ENCODE measurements around the gene MYO1E. TPM values are rescaled to one million over a fixed set of nuclear protein-coding genes. Genes with fewer than 3 reads are reported as not detected.

The MYO1E gene
- total RNA-seq, 4 donors from 2014 or later = 245 to 380 (median 268) TPM

DNA sequence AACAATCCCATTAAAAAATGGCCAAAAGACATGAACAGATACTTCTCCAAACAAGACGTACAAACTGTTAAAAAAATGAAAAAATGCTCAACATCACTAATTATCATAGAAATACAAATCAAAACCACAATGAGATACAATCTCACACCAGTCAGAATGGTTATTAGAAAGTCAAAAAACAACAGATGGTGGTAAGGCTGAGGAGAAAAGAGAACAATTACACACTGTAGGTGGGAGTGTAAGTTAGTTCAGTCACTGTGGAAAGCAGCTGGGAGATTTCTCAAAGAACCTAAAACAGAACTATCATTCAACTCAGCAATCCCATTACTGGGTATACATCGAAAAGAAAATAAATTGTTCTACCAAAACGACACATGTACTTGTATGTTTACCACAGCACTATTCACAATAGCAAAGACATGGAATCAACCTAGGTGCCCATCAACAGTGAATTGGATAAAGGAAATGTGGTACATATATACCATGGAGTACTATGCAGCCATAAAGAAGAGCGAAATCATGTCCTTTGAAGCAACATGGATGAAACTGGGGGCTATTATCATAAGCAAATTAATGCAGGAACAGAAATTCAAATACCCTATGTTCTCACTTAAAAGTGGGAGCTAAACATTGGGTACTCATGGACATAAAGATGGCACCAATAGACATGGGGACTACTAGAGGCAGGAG lies 51.5 kb downstream of the MYO1E start:
- Histone ChIP-seq H3K4me1 (peaks cover 0 to 8% (median 0%) of the 10 kb centered on the region in 4 donors), H3K27ac (no peak overlapping the region), H3K36me3 (no peaks in the 10 kb centered on the region), H3K27me3 (no peaks in the 10 kb centered on the region), H3K4me3 (no peak overlapping the region), H3K9me3 (no peaks in the 10 kb centered on the region)
- no peak for DNase-seq
- TF ChIP-seq, protein P1, sequence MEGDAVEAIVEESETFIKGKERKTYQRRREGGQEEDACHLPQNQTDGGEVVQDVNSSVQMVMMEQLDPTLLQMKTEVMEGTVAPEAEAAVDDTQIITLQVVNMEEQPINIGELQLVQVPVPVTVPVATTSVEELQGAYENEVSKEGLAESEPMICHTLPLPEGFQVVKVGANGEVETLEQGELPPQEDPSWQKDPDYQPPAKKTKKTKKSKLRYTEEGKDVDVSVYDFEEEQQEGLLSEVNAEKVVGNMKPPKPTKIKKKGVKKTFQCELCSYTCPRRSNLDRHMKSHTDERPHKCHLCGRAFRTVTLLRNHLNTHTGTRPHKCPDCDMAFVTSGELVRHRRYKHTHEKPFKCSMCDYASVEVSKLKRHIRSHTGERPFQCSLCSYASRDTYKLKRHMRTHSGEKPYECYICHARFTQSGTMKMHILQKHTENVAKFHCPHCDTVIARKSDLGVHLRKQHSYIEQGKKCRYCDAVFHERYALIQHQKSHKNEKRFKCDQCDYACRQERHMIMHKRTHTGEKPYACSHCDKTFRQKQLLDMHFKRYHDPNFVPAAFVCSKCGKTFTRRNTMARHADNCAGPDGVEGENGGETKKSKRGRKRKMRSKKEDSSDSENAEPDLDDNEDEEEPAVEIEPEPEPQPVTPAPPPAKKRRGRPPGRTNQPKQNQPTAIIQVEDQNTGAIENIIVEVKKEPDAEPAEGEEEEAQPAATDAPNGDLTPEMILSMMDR (IDR thresholded peaks at IDR 0.05) = no peak
- TF ChIP-seq POLR2A (IDR thresholded peaks at IDR 0.05) = no peak

DNA sequence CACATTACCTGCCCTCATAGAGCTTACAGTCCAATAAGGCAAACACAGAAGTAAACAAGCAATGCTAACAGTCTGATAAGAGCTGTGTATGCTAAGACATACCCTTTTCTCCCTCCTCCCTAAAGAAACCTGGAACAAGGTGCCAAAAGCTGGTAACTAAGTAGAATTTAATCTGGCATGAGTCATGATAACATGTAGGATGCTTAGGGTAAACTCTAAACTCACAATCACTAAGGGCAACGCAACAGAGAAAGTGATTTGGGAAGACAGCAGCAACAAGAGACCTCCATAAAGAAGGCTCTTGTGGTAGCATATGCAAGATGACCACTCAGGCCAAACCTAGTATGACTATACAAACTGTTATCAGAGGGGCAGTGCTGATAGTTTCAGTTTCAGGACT lies 55.5 kb downstream of the MYO1E start:
- no peaks in the 10 kb centered on the region for H3K9me3 ChIP-seq

DNA sequence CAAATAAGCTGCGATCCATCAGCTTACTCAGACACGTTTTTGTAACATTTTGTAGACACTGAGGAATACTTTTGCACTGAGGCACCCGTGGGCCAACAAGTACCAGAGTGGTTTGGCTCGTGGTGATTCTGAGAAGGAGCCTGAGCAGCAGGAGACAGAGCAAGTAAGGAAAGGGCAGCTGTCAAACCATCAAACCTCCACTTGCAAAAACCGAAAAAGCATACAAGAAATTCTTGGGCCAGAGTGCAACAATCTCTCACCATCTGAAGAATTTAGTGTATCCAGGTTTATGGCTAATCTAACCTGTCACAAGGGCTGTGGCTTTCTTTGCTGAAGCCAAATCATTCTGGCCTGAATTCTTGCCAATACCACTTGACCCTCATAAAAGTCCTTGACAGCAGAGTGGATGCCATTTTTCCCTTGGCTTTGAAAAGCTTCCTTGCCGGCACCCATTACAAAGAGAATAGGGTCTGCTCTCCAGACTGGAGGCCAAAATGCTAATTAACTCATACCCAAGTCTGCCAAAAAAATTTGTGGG lies 56.7 kb downstream of the MYO1E start:
- no peak for DNase-seq

More for the DNA sequence above, 55.5 kb downstream of the MYO1E start:
- no peak for TF ChIP-seq POLR2A (IDR thresholded peaks at IDR 0.05)
- TF ChIP-seq, protein P1 (IDR thresholded peaks at IDR 0.05) = no peak
- no peaks in the 10 kb centered on the region for H3K27me3 ChIP-seq
- peaks cover 0 to 41% (median 0%) of the 10 kb centered on the region in 4 donors for H3K4me1 ChIP-seq
- H3K4me3 ChIP-seq = no peak overlapping the region
- DNase-seq = no peak
- H3K36me3 ChIP-seq = no peaks in the 10 kb centered on the region
- no peak overlapping the region for H3K27ac ChIP-seq

DNA sequence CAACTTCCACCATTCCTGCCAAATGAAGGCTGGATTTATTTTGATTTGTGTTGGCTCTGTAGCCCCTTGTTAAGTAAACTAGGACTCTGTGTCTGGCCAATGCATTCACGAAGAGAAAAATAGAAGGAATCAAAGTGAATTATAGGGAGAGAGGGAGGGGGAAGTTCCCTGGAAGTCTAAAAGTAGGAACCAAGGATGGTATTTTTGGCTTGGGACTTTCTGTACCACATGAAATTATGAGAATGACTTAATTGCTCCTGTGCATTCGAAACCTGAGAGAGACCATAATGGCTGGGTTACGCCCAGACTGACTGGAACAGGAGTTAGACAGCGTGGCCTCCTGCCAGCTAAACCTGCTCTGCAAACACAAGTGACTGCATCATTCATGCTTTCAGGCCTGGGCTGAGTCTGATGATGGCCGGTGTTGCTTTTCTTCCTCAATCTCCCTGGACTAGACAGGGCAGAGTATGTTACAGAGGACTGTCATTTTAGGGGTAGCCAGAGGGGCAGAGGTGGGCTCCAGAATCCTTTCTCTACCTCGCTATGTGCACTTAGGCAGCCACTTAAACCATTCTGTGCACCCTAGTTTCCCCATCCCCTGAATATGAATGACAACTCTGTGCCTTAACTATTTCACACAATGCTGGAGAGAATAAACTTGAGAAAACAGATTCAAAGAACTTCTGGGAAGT lies 58.9 kb downstream of the MYO1E start:
- Histone ChIP-seq H3K27me3 (no peaks in the 10 kb centered on the region), H3K36me3 (no peaks in the 10 kb centered on the region), H3K4me1 (peaks cover 0 to 41% (median 0%) of the 10 kb centered on the region in 4 donors), H3K4me3 (no peak overlapping the region), H3K9me3 (no peaks in the 10 kb centered on the region), H3K27ac (peak overlapping the region in 2 of 4 donors; percentile 34 to 55)
- peak; percentile 35 to 89 (median 85) for DNase-seq
- TF ChIP-seq, protein P1 (IDR thresholded peaks at IDR 0.05) = no peak
- no peak for TF ChIP-seq POLR2A (IDR thresholded peaks at IDR 0.05)

More for the DNA sequence above, 56.7 kb downstream of the MYO1E start:
- Histone ChIP-seq H3K27me3 (no peaks in the 10 kb centered on the region), H3K27ac (no peak overlapping the region), H3K4me3 (no peak overlapping the region), H3K4me1 (peaks cover 0 to 41% (median 0%) of the 10 kb centered on the region in 4 donors), H3K36me3 (no peaks in the 10 kb centered on the region), H3K9me3 (no peaks in the 10 kb centered on the region)
- TF ChIP-seq, protein P1 (IDR thresholded peaks at IDR 0.05) = no peak

DNA sequence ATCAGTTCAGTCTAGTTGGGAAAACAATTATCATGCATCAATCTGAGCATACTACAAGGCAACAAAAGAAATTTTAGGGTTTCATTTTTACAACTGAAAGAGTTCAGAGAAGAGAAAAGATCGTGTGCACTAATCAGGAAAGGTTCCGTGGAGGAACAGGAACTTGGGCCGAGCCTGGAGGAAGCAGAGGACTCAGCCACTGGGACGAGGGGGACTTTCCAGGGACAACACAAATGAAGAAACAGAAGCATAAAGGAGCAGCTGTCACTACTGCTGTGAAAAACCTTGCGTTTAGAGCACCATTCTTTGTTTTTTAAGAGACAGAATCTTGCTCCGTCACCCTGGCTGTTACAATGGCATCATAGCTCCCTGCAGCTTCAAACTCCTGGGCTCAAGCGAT lies 60.5 kb downstream of the MYO1E start:
- Histone ChIP-seq H3K4me1 (peaks cover 0 to 41% (median 0%) of the 10 kb centered on the region in 4 donors), H3K4me3 (no peak overlapping the region), H3K27ac (peak overlapping the region in 1 of 4 donors; percentile 48), H3K27me3 (no peaks in the 10 kb centered on the region), H3K36me3 (no peaks in the 10 kb centered on the region), H3K9me3 (no peaks in the 10 kb centered on the region)
- DNase-seq = no peak
- no peak for TF ChIP-seq POLR2A (IDR thresholded peaks at IDR 0.05)
- TF ChIP-seq, protein P1 (IDR thresholded peaks at IDR 0.05) = no peak
